NB4 (cell line): Measurements from ENCODE around the gene CALN1.

ENCODE experiments used
- CTCF ChIP-seq: IDR thresholded peaks from one replicate; pipeline ENCODE4 v1.5.1; 2012; ENCODE audit warnings: low read depth, low read length
- MAX ChIP-seq: IDR thresholded peaks from 2 replicates; pipeline ENCODE4 v1.6.1; 2011; ENCODE audit warnings: low read depth, low read length
- MYC ChIP-seq: IDR thresholded peaks from 2 replicates; pipeline ENCODE4 v1.6.1; 2011; ENCODE audit warnings: low read depth, low read length
- POLR2A ChIP-seq: IDR thresholded peaks from 2 replicates; pipeline ENCODE4 v1.6.1; 2011; ENCODE audit warnings: mild to moderate bottlenecking; ENCODE audit not compliant: insufficient read length; ENCODE audit errors: extremely low read depth

DNA sequence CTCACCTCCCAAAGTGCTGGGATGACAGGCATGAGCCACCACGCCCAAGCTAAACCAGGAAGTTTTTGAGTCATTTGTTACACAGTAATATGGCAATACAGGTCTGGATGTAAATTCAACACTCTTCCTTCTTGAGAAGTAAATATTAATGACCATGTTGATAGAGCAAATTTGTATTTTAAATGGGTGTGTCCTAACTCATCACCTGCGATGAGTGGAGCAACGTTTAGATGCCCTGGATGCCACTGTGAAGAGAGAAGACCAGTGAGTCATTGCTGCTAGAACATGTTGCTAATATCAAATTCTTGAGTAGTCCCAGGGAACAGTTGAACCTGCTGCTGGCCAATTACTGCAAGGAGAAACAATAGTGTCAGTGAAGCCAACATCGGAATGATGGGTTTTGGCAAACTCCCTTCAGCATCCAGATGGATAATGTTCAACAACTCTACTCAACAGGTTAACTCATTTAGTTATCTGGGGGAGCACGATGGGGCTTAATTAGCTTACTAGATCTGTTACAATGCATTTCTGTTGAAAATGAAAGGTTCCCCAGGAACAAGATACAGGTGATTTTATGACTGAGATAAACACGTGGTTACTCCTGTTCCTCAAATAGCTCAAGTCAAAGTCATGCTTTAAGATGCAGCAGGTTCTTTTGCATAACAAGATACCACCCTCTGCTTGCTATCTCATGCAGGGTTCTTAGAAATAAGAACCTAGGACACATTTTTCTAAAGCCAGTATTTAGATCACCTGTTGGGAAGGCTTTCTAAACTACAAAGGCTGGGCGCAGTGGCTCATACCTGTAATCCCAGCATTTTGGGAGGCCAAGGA, 146.8 kb downstream of the CALN1 start:
- TF ChIP-seq CTCF (no peak), POLR2A (no peak), MAX (peak; percentile 65; the same call in 1 of the 2 replicates), MYC (no peak)
